ENCODE data around the gene STT3A.

STT3A gene

DNA sequence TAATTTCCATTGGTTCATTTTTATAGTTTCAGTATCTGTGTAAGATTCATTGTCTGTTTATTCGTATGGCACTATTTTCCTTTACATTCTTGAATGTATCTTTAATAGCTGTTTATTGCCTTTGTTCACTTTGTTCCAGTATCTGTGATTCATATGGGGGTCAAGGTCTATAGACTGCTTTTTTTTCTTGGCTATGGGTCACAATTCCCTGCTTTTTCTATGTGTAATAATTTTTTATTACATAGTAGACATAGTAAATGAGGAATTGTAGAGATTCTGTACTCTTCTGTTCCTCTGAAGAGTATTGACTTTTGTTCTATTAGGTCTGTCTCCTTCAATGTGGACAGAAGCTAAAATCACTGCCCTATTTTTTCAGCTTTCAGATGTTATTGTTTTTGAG lies 77.5 kb downstream of the STT3A start:
- DNase-seq: no peak

DNA sequence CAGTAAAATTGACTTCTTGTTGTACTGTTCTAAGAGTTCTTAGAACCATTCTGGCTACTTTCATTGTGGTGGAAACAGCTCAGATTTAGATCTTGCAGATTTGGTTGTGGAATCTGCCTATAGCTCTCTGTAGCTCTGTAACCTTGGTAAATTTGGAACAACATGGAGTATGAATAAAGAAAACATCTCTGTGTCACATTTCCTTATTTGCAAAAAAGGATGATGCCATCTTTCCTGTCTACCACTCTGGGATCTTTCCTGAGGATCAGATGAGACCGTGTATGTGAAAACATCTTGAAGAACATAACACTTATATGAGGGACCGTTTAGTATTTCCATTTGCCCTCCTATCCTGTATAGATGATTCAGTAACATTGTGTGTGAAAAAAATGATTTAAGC lies 78.9 kb downstream of the STT3A start:
- no peak for DNase-seq

All from activated naive CD4-positive, alpha-beta T cell (primary cell).